ENCODE measurements around the gene KCNQ1.

DNA sequence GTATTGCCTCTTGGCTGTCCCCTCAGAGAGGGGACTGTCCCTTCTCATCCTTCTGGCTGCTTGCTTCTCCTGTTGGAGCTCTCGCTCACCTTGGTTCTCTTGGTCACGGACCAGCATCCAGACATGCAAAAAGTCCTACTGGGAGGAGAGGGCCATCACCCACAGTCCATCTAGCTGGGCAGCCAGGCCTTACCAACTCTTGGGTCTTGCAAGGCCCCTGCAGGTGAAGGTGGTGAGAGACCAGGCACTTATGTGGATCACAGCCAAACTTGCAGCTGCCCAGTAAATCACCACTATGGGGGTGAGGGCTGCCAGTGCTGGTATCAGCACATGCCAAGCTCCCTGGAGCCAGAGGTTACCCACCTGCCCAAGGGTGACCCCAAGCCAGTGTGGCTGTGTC lies 218.7 kb downstream of the KCNQ1 start:
- TF ChIP-seq EZH2phosphoT487 (IDR thresholded peaks at IDR 0.05; ENCODE audit: insufficient read depth, low read depth), result no peak
- TF ChIP-seq EZH2 (IDR thresholded peaks at IDR 0.05; ENCODE audit: insufficient read depth, poor library complexity, severe bottlenecking), result no peak
